Tibial artery (tissue), 4 donors: Measurements from ENCODE around the gene SLC36A1.

Experiments used
- DNase-seq, 2 donors: peaks; one replicate each; pipeline ENCODE4 v3.0.0-alpha.2; 2019
- H3K27ac ChIP-seq, 2 donors: fragments of 200-600 bp; sonication (generic) in 1 of 2; 1 replicate in 1 of 2; 2 replicates in 1 of 2; pipeline ENCODE4 v1.5.1; 2018 to 2019; ENCODE audit warnings: mild to moderate bottlenecking in 1 of 2
- H3K27me3 ChIP-seq, 2 donors: fragments of 200-600 bp; sonication (generic) in 1 of 2; one replicate each; pipeline versions ENCODE4 v1.5.1 to v1.6.0; 2016 to 2019
- H3K36me3 ChIP-seq, 3 donors: fragments of 200-600 bp; sonication (generic) in 2 of 3; one replicate each; pipeline ENCODE4 v1.5.1; 2016 to 2019; ENCODE audit warnings: mild to moderate bottlenecking in 2 of 3
- H3K4me1 ChIP-seq, 4 donors: fragments of 200-600 bp; sonication (generic) in 2 of 4; 1 replicate in 3 of 4; 2 replicates in 1 of 4; pipeline ENCODE4 v1.5.1; 2016 to 2019
- H3K4me3 ChIP-seq, 2 donors: fragments of 200-600 bp; sonication (generic) in 1 of 2; 1 replicate in 1 of 2; 2 replicates in 1 of 2; pipeline ENCODE4 v1.5.1; 2018 to 2019; ENCODE audit warnings: mild to moderate bottlenecking in 2 of 2
- H3K9me3 ChIP-seq, 3 donors: fragments of 200-600 bp; sonication (generic) in 1 of 3; one replicate each; pipeline ENCODE4 v1.5.1; 2016 to 2019
- CTCF ChIP-seq, 2 experiments: fragments of 200-600 bp in 1 of 2; fragments of 450-650 bp in 1 of 2; IDR thresholded peaks; one replicate each; pipeline ENCODE4 v1.5.1; 2017 to 2019; ENCODE audit warnings: antibody characterized with exemption in 2 of 2, mild to moderate bottlenecking in 1 of 2, moderate library complexity in 1 of 2
- intact Hi-C: fragments of 100-400 bp; cut with DNase I; formaldehyde crosslinking; loops from one replicate; pipeline ENCODE4 v1.15.0; 2023; ENCODE audit warnings: low total_unique reads

SLC36A1 gene

GRCh38 chr5:151490627-151491026 lies 43.2 kb downstream of the SLC36A1 start:
- Histone ChIP-seq H3K4me3 (no peak overlapping the region), H3K27me3 (no peaks in the 10 kb centered on the region), H3K27ac (no peak overlapping the region), H3K9me3 (no peaks in the 10 kb centered on the region), H3K36me3 (peaks cover 35 to 53% (median 53%) of the 10 kb centered on the region in 3 donors), H3K4me1 (no peaks in the 10 kb centered on the region)
- no peak for DNase-seq
- TF ChIP-seq CTCF (IDR thresholded peaks at IDR 0.05) = no peak
- intact Hi-C loops = no loop called here

- H3K4me3 ChIP-seq = no peak overlapping the region
- no peaks in the 10 kb centered on the region for H3K27me3 ChIP-seq
- TF ChIP-seq CTCF (IDR thresholded peaks at IDR 0.05) = no peak
- no peak for DNase-seq
- peaks cover 34 to 50% (median 48%) of the 10 kb centered on the region in 3 donors for H3K36me3 ChIP-seq
- H3K27ac ChIP-seq = no peak overlapping the region
- intact Hi-C loops = no loop called here
- no peaks in the 10 kb centered on the region for H3K9me3 ChIP-seq
- H3K4me1 ChIP-seq = no peaks in the 10 kb centered on the region
Observed at GRCh38 chr5:151491062-151491461, 43.7 kb downstream of the SLC36A1 start.

GRCh38 chr5:151492729-151493128 lies 45.3 kb downstream of the SLC36A1 start:
- TF ChIP-seq CTCF (IDR thresholded peaks at IDR 0.05) = no peak
- DNase-seq = no peak
- Histone ChIP-seq H3K4me1 (no peaks in the 10 kb centered on the region), H3K27ac (no peak overlapping the region), H3K9me3 (no peaks in the 10 kb centered on the region), H3K27me3 (no peaks in the 10 kb centered on the region), H3K36me3 (peaks cover 19 to 35% (median 33%) of the 10 kb centered on the region in 3 donors), H3K4me3 (no peak overlapping the region)
- intact Hi-C loops = no loop called here

- no peak overlapping the region for H3K27ac ChIP-seq
- H3K4me1 ChIP-seq = no peaks in the 10 kb centered on the region
- H3K9me3 ChIP-seq = no peaks in the 10 kb centered on the region
- intact Hi-C loops = no loop called here
- H3K27me3 ChIP-seq = no peaks in the 10 kb centered on the region
- no peak for DNase-seq
- H3K4me3 ChIP-seq = no peak overlapping the region
- peaks cover 10 to 25% (median 24%) of the 10 kb centered on the region in 3 donors for H3K36me3 ChIP-seq
- no peak for TF ChIP-seq CTCF (IDR thresholded peaks at IDR 0.05)
Observed at GRCh38 chr5:151493665-151494064, 46.3 kb downstream of the SLC36A1 start.

DNA sequence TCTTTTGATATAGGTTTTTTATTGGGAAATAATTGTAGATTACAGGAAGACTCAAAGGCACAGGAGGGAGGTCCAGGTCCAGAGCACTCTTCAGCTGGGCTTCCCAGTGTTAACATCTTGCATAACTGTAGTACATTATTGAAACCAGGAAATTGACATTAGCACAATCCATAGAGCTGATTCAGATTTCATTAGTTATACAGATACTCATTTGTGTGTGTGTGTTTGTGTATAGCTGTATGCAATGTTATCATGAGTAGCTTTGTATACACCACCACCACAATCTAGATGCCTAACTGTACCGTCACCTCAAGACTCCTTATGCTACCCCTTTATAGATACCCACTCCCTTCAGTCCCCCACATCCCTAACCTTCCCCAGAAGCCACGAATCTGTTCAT lies 47.9 kb downstream of the SLC36A1 start:
- no peak for TF ChIP-seq CTCF (IDR thresholded peaks at IDR 0.05)
- H3K27ac ChIP-seq = no peak overlapping the region
- H3K4me3 ChIP-seq = no peak overlapping the region

DNA sequence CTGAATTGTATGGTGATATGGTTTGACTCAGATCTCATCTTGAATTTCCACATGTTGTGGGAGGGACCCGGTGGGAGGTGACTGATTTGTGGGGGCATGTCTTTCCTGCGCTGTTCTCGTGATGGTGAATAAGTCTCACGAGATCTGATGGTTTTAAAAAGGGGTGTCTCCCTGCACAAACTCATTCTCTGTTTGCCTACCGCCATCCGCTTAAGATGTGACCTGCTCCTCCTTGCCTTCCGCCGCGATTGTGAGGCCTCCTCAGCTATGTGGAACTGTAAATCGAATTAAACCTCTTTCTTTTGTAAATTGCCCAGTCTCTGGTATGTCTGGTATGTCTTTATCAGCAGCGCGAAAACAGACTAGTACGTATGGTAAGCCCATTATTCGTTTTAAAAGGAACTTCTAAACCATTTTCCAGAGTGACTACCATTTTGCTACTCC lies 48.7 kb downstream of the SLC36A1 start:
- Histone ChIP-seq H3K27ac (no peak overlapping the region), H3K9me3 (no peaks in the 10 kb centered on the region), H3K4me1 (no peaks in the 10 kb centered on the region), H3K27me3 (no peaks in the 10 kb centered on the region), H3K36me3 (peaks cover 0 to 5% (median under 1%) of the 10 kb centered on the region in 3 donors), H3K4me3 (no peak overlapping the region)
- DNase-seq = no peak
- TF ChIP-seq CTCF (IDR thresholded peaks at IDR 0.05) = no peak
- intact Hi-C loops = no loop called here

More for the DNA sequence above, 47.9 kb downstream of the SLC36A1 start:
- H3K36me3 ChIP-seq = peaks cover 0 to 9% (median 8%) of the 10 kb centered on the region in 3 donors
- no peaks in the 10 kb centered on the region for H3K4me1 ChIP-seq
- no peaks in the 10 kb centered on the region for H3K9me3 ChIP-seq
- intact Hi-C loops = no loop called here
- H3K27me3 ChIP-seq = no peaks in the 10 kb centered on the region
- DNase-seq = no peak
